ENCODE results near the gene SCD. TPM values are rescaled to one million over a fixed set of nuclear protein-coding genes. Genes with fewer than 3 reads are reported as not detected.
A peak's percentile ranks its signal among the peaks of the same experiment; 100 is the strongest.

The SCD gene
- total and polyA plus RNA-seq, 2 of the 13 experiments (the other 11 are each of a cell fraction or from before 2014, with no cell fraction given): 492 to 512 TPM

GRCh38 chr10:100346351-100346764 lies 675 bp upstream of the SCD start (continued):
- no peak; the same call in 1 of the 2 replicates for TF ChIP-seq ZFP90 (CRISPR knock-in tag; IDR thresholded peaks at IDR 0.05; ENCODE audit: borderline replicate concordance)
- TF ChIP-seq ZFP1 (CRISPR knock-in tag; IDR thresholded peaks at IDR 0.05): 0 out of 2 replicates have a peak, but pooled peaks have one; percentile 49
- TF ChIP-seq, protein P1, sequence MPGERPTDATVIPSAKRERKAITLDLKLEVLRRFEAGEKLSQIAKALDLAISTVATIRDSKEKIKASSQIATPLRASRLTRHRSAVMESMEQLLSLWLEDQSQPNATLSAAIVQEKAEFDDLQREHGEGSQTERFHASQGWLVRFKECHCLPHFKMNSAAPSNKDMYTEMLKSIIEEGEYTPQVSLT (CRISPR knock-in tag; IDR thresholded peaks at IDR 0.05; ENCODE audit: borderline replicate concordance, low read depth): no peak
- no peak for TF ChIP-seq ZUFSP (CRISPR knock-in tag; IDR thresholded peaks at IDR 0.05; ENCODE audit: borderline replicate concordance)
- TF ChIP-seq, protein P2, sequence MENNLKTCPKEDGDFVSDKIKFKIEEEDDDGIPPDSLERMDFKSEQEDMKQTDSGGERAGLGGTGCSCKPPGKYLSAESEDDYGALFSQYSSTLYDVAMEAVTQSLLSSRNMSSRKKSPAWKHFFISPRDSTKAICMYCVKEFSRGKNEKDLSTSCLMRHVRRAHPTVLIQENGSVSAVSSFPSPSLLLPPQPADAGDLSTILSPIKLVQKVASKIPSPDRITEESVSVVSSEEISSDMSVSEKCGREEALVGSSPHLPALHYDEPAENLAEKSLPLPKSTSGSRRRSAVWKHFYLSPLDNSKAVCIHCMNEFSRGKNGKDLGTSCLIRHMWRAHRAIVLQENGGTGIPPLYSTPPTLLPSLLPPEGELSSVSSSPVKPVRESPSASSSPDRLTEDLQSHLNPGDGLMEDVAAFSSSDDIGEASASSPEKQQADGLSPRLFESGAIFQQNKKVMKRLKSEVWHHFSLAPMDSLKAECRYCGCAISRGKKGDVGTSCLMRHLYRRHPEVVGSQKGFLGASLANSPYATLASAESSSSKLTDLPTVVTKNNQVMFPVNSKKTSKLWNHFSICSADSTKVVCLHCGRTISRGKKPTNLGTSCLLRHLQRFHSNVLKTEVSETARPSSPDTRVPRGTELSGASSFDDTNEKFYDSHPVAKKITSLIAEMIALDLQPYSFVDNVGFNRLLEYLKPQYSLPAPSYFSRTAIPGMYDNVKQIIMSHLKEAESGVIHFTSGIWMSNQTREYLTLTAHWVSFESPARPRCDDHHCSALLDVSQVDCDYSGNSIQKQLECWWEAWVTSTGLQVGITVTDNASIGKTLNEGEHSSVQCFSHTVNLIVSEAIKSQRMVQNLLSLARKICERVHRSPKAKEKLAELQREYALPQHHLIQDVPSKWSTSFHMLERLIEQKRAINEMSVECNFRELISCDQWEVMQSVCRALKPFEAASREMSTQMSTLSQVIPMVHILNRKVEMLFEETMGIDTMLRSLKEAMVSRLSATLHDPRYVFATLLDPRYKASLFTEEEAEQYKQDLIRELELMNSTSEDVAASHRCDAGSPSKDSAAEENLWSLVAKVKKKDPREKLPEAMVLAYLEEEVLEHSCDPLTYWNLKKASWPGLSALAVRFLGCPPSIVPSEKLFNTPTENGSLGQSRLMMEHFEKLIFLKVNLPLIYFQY (CRISPR knock-in tag; IDR thresholded peaks at IDR 0.05; ENCODE audit: borderline replicate concordance): 0 out of 2 replicates have a peak, but pooled peaks have one; percentile 34
- no peak for TF ChIP-seq ZNF549 (CRISPR knock-in tag; IDR thresholded peaks at IDR 0.05)
- no peak for TF ChIP-seq KDM5A (IDR thresholded peaks at IDR 0.05; ENCODE audit: borderline replicate concordance, low read length)
- TF ChIP-seq ZBTB2 (CRISPR knock-in tag; IDR thresholded peaks at IDR 0.05; ENCODE audit: low read depth): peak; percentile 75
- no peak for TF ChIP-seq TSC22D2 (CRISPR knock-in tag; IDR thresholded peaks at IDR 0.05; ENCODE audit: borderline replicate concordance)
- TF ChIP-seq POGZ (CRISPR knock-in tag; IDR thresholded peaks at IDR 0.05): no peak
- TF ChIP-seq, protein P3, sequence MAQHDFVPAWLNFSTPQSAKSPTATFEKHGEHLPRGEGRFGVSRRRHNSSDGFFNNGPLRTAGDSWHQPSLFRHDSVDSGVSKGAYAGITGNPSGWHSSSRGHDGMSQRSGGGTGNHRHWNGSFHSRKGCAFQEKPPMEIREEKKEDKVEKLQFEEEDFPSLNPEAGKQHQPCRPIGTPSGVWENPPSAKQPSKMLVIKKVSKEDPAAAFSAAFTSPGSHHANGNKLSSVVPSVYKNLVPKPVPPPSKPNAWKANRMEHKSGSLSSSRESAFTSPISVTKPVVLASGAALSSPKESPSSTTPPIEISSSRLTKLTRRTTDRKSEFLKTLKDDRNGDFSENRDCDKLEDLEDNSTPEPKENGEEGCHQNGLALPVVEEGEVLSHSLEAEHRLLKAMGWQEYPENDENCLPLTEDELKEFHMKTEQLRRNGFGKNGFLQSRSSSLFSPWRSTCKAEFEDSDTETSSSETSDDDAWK (CRISPR knock-in tag; IDR thresholded peaks at IDR 0.05): no peak
- no peak for TF ChIP-seq NR2F6 (IDR thresholded peaks at IDR 0.05)
- peak; percentile 78 for TF ChIP-seq NR2F6 (CRISPR knock-in tag; IDR thresholded peaks at IDR 0.05)
- no peak for TF ChIP-seq MTF2 (CRISPR knock-in tag; IDR thresholded peaks at IDR 0.05; ENCODE audit: borderline replicate concordance)
- TF ChIP-seq, protein P4, sequence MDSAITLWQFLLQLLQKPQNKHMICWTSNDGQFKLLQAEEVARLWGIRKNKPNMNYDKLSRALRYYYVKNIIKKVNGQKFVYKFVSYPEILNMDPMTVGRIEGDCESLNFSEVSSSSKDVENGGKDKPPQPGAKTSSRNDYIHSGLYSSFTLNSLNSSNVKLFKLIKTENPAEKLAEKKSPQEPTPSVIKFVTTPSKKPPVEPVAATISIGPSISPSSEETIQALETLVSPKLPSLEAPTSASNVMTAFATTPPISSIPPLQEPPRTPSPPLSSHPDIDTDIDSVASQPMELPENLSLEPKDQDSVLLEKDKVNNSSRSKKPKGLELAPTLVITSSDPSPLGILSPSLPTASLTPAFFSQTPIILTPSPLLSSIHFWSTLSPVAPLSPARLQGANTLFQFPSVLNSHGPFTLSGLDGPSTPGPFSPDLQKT (CRISPR knock-in tag; IDR thresholded peaks at IDR 0.05; ENCODE audit: borderline replicate concordance): no peak
- TF ChIP-seq MAFF (IDR thresholded peaks at IDR 0.05; ENCODE audit: low read depth, low read length): no peak
- peak; percentile 85 for TF ChIP-seq KDM2A (CRISPR knock-in tag; IDR thresholded peaks at IDR 0.05; ENCODE audit: borderline replicate concordance, low read depth)
- TF ChIP-seq, protein P5, sequence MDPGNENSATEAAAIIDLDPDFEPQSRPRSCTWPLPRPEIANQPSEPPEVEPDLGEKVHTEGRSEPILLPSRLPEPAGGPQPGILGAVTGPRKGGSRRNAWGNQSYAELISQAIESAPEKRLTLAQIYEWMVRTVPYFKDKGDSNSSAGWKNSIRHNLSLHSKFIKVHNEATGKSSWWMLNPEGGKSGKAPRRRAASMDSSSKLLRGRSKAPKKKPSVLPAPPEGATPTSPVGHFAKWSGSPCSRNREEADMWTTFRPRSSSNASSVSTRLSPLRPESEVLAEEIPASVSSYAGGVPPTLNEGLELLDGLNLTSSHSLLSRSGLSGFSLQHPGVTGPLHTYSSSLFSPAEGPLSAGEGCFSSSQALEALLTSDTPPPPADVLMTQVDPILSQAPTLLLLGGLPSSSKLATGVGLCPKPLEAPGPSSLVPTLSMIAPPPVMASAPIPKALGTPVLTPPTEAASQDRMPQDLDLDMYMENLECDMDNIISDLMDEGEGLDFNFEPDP (CRISPR knock-in tag; conservative IDR thresholded peaks at IDR 0.05): no peak
